Measurements from ENCODE around the gene TXNDC17. TPM values are rescaled to one million over a fixed set of nuclear protein-coding genes. Genes with fewer than 3 reads are reported as not detected.
A peak's percentile ranks its signal among the peaks of the same experiment; 100 is the strongest.

The TXNDC17 gene
- polyA plus RNA-seq, 2 donors: 578 to 612 TPM

DNA sequence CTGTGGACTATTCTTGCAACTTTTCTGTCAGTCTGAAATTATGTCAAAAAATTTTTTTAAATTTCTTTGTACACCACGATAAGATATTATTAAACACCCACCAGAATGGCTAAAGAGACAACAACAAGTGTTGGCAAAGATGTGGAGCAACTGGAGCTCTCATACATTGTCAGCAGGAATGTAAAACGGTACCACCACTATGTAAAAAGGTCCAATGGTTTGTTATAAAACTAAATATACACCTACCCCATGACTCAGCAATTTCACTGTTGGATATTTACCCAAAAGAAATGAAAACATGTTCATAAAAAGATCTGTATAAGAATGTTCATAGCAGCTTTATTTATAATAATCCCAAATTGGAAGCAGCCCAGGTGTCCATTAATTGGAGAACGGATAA lies 7.6 kb upstream of the TXNDC17 start:
- Histone ChIP-seq H3K27ac (ENCODE audit: low read depth in 2 of 2, low read length in 1 of 2) (no peak overlapping the region), H3K4me1 (ENCODE audit: control insufficient read depth in 2 of 2, insufficient read depth in 2 of 2, low read length in 1 of 2) (peaks cover 0 to 3% of the 10 kb centered on the region in 2 donors), H3K4me3 (ENCODE audit: low read depth in 1 of 2, low read length in 2 of 2) (no peak overlapping the region), H3K27me3 (ENCODE audit: control insufficient read depth in 1 of 2, insufficient read depth in 2 of 2, low read length in 2 of 2) (no peaks in the 10 kb centered on the region), H3K36me3 (ENCODE audit: control insufficient read depth in 2 of 2, insufficient read depth in 2 of 2, low read length in 1 of 2) (peaks cover 0 to 3% of the 10 kb centered on the region in 2 donors), H3K9me3 (ENCODE audit: control insufficient read depth in 2 of 2, insufficient read depth in 1 of 2, low read depth in 1 of 2, low read length in 1 of 2) (no peaks in the 10 kb centered on the region)
- 94 to 98% methylated on average over 3 of the region's 3 CpGs for WGBS, 2 donors

DNA sequence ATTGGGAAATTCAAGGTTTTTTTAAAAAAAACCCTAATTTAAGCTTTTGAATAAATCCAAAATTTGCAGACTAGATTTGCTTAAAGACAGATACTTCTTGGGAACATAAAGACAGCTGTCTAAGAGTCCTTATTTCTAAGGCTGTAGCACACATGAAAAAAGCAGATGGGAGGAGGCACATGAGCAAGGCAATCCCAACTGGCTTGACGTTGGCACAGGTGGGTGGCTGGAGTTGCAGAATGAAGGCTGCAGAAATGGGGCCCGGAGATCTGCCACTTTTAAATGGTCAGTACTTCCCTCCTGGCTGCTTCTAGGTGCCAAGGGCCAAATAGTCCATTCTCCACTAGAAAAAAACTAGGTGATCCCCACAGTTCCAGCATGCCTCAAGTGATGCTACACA lies 4.8 kb upstream of the TXNDC17 start:
- no peaks in the 10 kb centered on the region for H3K27me3 ChIP-seq (ENCODE audit: control insufficient read depth in 1 of 2, insufficient read depth in 2 of 2, low read length in 2 of 2)
- 76 to 79% methylated on average over 2 of the region's 2 CpGs for WGBS, 2 donors
- no peaks in the 10 kb centered on the region for H3K9me3 ChIP-seq (ENCODE audit: control insufficient read depth in 2 of 2, insufficient read depth in 1 of 2, low read depth in 1 of 2, low read length in 1 of 2)
- H3K4me3 ChIP-seq (ENCODE audit: low read depth in 1 of 2, low read length in 2 of 2): no peak overlapping the region
- no peak overlapping the region for H3K27ac ChIP-seq (ENCODE audit: low read depth in 2 of 2, low read length in 1 of 2)
- peaks cover 11 to 16% of the 10 kb centered on the region in 2 donors for H3K4me1 ChIP-seq (ENCODE audit: control insufficient read depth in 2 of 2, insufficient read depth in 2 of 2, low read length in 1 of 2)
- H3K36me3 ChIP-seq (ENCODE audit: control insufficient read depth in 2 of 2, insufficient read depth in 2 of 2, low read length in 1 of 2): peaks cover 0 to 3% of the 10 kb centered on the region in 2 donors

DNA sequence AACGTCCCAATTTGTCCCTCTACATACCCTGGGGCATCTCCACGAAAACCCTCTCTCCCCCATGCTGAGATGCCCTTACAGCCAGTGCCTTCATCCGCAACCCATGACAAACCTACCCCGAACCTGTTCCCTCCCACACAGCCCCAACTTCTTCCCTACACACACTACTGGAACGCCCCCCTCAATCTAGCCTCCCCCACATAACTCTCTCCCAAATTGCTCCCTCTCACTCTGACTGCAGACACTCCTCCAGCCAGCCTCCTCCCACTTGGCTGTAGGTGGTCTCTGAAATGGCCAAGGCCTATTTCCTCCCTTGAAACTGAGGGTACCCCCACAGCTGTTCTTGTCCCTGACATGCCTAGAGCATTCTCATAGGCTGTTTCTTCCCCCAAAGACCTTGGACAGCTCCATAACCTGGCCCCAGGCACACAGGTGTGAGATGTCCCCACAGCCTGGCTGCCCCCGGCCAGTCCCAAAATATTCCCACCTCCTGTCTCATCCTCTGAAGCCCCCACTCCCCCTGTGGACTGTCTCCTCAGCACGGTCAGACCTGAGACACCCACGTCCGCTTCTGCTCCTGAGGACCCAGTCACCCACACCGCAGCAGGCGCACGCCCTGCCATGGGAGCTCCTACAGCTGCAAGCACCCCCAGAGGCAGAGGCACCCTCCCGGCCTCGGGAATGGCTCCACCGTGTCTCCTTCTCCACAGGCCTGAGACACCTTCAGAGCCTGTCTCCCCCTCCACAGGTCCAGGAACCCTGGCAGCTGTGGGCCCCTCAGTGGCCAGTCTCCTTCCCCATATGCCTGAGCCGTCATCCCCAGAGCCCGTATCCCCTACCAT lies 4.0 kb upstream of the TXNDC17 start:
- WGBS, 2 donors: 92 to 93% methylated on average over 17 of the region's 17 CpGs
- Histone ChIP-seq H3K4me3 (ENCODE audit: low read depth in 1 of 2, low read length in 2 of 2) (no peak overlapping the region), H3K27me3 (ENCODE audit: control insufficient read depth in 1 of 2, insufficient read depth in 2 of 2, low read length in 2 of 2) (no peaks in the 10 kb centered on the region), H3K27ac (ENCODE audit: low read depth in 2 of 2, low read length in 1 of 2) (no peak overlapping the region), H3K36me3 (ENCODE audit: control insufficient read depth in 2 of 2, insufficient read depth in 2 of 2, low read length in 1 of 2) (peaks cover 0 to 3% of the 10 kb centered on the region in 2 donors), H3K4me1 (ENCODE audit: control insufficient read depth in 2 of 2, insufficient read depth in 2 of 2, low read length in 1 of 2) (peaks cover 11 to 16% of the 10 kb centered on the region in 2 donors), H3K9me3 (ENCODE audit: control insufficient read depth in 2 of 2, insufficient read depth in 1 of 2, low read depth in 1 of 2, low read length in 1 of 2) (no peaks in the 10 kb centered on the region)

DNA sequence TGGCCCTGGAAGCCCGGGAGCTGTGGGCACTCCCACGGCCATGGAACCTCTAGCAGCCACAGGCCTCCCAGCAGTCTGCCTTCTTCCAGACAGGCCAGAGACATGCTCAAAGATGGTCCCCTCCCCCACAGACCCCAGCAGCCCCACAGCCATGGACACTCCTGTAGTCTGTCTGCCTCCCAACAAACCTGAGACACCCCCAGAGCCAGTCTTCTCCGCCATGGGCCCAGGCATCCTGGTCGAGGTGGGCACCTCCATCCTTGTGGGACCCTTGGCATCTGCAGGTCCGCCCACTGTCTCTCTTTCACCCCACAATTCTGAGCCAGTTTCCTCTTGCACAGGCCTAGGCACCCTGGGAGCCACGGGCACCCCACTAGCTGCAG lies 3.4 kb upstream of the TXNDC17 start:
- Histone ChIP-seq H3K36me3 (ENCODE audit: control insufficient read depth in 2 of 2, insufficient read depth in 2 of 2, low read length in 1 of 2) (peaks cover 0 to 3% of the 10 kb centered on the region in 2 donors), H3K9me3 (ENCODE audit: control insufficient read depth in 2 of 2, insufficient read depth in 1 of 2, low read depth in 1 of 2, low read length in 1 of 2) (no peaks in the 10 kb centered on the region), H3K27ac (ENCODE audit: low read depth in 2 of 2, low read length in 1 of 2) (no peak overlapping the region), H3K27me3 (ENCODE audit: control insufficient read depth in 1 of 2, insufficient read depth in 2 of 2, low read length in 2 of 2) (no peaks in the 10 kb centered on the region), H3K4me3 (ENCODE audit: low read depth in 1 of 2, low read length in 2 of 2) (no peak overlapping the region), H3K4me1 (ENCODE audit: control insufficient read depth in 2 of 2, insufficient read depth in 2 of 2, low read length in 1 of 2) (peaks cover 11 to 16% of the 10 kb centered on the region in 2 donors)
- 95% methylated on average over 6 of the region's 6 CpGs for WGBS, 2 donors

DNA sequence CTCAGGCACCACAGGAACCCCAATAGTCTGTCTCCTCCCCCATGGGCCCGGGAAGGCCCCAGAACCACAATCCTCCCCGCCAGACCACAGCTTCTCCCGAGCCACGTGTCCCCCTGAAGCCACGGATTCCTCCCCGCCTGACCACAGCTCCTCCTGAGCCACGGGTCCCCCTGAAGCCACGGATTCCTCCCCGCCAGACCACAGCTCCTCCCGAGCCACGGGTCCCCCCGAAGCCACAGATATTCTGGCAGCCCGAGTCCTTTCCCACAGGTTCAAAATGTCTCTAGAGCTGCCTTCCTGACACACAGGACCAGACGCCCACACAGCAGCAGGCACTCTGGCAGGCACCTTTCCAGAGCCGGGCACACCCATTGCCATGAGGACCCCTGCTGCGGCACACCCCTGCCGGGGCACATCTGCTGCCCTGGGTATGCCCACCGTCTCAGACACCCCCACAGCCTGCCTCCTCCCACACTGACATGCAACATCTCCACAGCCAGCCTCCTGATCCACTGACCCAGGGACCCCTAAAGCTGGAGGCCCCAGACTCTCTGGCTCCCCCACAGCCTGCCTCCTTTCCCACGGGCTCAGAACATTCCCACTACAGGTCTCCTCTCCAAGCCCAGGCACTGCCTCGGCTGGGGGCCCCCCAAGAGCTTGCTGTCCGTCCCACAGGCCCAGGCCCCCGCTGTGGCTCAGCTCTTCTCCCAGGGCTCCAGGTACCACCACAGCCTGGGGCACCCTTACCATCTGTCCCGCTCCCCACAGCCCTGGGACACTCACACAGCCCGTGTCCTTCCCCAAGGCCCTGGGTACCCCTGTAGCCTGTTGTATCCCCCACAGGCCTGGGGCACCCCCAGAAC lies 2.6 kb upstream of the TXNDC17 start:
- Histone ChIP-seq H3K4me1 (ENCODE audit: control insufficient read depth in 2 of 2, insufficient read depth in 2 of 2, low read length in 1 of 2) (peaks cover 11 to 16% of the 10 kb centered on the region in 2 donors), H3K27ac (ENCODE audit: low read depth in 2 of 2, low read length in 1 of 2) (no peak overlapping the region), H3K27me3 (ENCODE audit: control insufficient read depth in 1 of 2, insufficient read depth in 2 of 2, low read length in 2 of 2) (no peaks in the 10 kb centered on the region), H3K4me3 (ENCODE audit: low read depth in 1 of 2, low read length in 2 of 2) (no peak overlapping the region), H3K36me3 (ENCODE audit: control insufficient read depth in 2 of 2, insufficient read depth in 2 of 2, low read length in 1 of 2) (peaks cover 0 to 3% of the 10 kb centered on the region in 2 donors), H3K9me3 (ENCODE audit: control insufficient read depth in 2 of 2, insufficient read depth in 1 of 2, low read depth in 1 of 2, low read length in 1 of 2) (no peaks in the 10 kb centered on the region)
- WGBS, 2 donors: 72 to 74% methylated on average over 24 of the region's 24 CpGs

DNA sequence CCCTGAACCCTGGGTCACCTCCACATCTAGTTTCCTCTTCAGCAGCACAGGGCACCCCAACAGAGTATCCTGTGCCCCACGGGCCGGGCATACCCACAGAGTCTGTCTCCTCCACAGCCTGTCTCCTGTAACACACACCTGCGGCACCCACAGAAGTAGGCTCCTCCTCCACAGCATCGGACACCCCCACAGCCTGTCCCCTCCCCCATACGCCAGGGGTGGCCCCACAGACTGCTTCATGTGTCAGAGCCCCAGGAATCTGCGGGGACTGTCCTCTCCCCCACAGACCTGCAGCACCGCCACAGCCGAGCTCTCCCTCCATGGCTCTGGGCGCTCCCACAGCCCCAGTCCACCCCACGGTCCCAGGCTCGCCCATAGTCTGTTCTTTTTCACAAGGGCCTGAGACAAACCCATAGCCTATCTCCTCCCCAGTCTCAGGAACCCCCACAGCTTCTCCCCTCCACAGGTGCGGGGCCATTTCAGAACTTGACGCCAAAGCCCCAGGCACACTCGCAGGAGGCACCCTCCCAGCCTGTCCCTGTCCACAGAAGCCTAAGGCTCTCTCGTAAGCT lies 1.8 kb upstream of the TXNDC17 start:
- H3K9me3 ChIP-seq (ENCODE audit: control insufficient read depth in 2 of 2, insufficient read depth in 1 of 2, low read depth in 1 of 2, low read length in 1 of 2): no peaks in the 10 kb centered on the region
- WGBS, 2 donors: 28 to 34% methylated on average over 13 to 15 of the region's 15 CpGs
- peak overlapping the region; percentile 92 to 97 for H3K4me3 ChIP-seq (ENCODE audit: low read depth in 1 of 2, low read length in 2 of 2)
- peaks cover 0 to 3% of the 10 kb centered on the region in 2 donors for H3K36me3 ChIP-seq (ENCODE audit: control insufficient read depth in 2 of 2, insufficient read depth in 2 of 2, low read length in 1 of 2)
- H3K27ac ChIP-seq (ENCODE audit: low read depth in 2 of 2, low read length in 1 of 2): peak overlapping the region in 1 of 2 donors; percentile 3
- no peaks in the 10 kb centered on the region for H3K27me3 ChIP-seq (ENCODE audit: control insufficient read depth in 1 of 2, insufficient read depth in 2 of 2, low read length in 2 of 2)
- peaks cover 11 to 16% of the 10 kb centered on the region in 2 donors for H3K4me1 ChIP-seq (ENCODE audit: control insufficient read depth in 2 of 2, insufficient read depth in 2 of 2, low read length in 1 of 2)

DNA sequence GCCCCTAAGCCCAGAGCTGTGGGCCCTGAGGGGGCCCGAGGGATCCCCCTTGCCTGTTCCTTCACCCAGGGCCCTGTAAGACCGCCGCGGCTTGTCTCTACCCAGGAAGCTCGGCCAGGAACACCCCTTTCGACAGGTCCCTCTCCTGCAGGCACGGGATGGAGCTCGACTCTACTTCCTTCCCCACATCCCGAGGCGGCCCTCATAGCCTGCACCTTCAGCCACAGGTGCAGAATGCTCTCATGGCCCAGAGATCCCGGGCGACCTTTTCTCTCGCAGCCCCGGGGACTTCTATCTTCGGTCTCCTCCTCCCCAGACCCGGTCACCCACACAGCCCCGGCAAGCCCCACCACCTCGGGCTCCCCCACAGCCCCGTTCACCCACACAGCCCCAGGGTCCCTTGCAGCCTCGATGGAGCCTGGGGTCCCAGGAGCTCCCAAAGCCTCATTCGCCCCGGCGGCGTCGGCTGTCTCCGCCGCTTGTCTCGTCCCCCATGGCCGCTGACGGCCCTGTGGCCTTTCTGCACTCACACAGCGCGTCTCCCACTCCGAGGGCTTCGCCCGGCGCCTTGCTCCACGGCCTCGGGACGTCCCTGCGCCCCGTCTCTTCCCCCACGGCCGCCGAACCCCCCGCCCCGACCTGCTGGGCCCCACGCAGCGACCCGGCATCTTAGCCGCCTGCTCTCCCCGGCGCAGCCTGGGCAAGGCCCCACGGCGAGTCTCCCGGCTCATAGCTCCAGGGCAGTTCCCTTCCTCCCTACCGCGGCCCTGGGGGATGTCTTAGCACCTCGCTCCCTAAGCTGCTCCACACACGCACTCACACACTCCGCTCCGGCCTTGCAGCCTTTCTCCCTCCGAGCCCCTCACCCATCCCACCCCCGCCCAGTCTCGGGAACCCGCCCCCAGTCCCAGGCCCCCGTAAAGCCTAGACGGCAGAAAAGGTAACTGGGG lies 999 bp upstream of the TXNDC17 start:
- Histone ChIP-seq H3K27ac (ENCODE audit: low read depth in 2 of 2, low read length in 1 of 2) (peak overlapping the region; percentile 87 to 95), H3K9me3 (ENCODE audit: control insufficient read depth in 2 of 2, insufficient read depth in 1 of 2, low read depth in 1 of 2, low read length in 1 of 2) (no peaks in the 10 kb centered on the region), H3K36me3 (ENCODE audit: control insufficient read depth in 2 of 2, insufficient read depth in 2 of 2, low read length in 1 of 2) (peaks cover 2 to 3% of the 10 kb centered on the region in 2 donors), H3K4me1 (ENCODE audit: control insufficient read depth in 2 of 2, insufficient read depth in 2 of 2, low read length in 1 of 2) (peaks cover 11 to 16% of the 10 kb centered on the region in 2 donors), H3K27me3 (ENCODE audit: control insufficient read depth in 1 of 2, insufficient read depth in 2 of 2, low read length in 2 of 2) (no peaks in the 10 kb centered on the region), H3K4me3 (ENCODE audit: low read depth in 1 of 2, low read length in 2 of 2) (peak overlapping the region; percentile 92 to 97)
- 1% methylated on average over 67 of the region's 67 CpGs for WGBS, 2 donors

DNA sequence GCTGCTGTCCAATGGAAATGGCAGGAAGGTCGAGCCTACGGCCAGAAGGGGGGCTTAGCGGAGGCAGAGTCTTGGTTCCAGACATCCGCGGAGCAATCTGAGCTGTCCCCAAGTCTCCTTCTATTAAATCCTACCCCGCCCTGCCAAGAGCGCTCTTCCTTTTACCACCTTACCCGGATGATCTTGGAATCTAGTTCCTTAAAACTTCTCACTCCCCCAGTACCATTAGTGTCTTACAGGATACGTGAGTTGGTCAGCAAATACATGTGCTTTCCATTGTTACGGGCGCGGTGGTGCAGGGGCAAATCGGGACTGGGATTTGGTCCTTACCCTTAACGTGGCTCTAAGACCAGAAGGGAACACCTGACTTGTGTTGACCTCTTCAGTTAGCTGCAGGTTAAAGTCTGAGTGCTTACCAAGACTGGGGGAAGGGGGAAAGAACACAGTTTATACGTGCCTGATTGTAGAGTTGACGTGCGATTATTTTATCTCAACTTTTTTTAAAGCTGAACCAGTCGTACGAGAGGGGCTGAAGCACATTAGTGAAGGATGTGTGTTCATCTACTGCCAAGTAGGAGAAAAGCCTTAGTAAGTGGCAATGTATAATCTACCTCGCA lies 495 bp downstream of the TXNDC17 start:
- 2 to 3% methylated on average over 20 of the region's 20 CpGs for WGBS, 2 donors
- H3K27ac ChIP-seq (ENCODE audit: low read depth in 2 of 2, low read length in 1 of 2): peak overlapping the region; percentile 87 to 95

More for the DNA sequence above, 495 bp downstream of the TXNDC17 start:
- Histone ChIP-seq H3K27me3 (ENCODE audit: control insufficient read depth in 1 of 2, insufficient read depth in 2 of 2, low read length in 2 of 2) (no peaks in the 10 kb centered on the region), H3K36me3 (ENCODE audit: control insufficient read depth in 2 of 2, insufficient read depth in 2 of 2, low read length in 1 of 2) (peaks cover under 1 to 2% of the 10 kb centered on the region in 2 donors), H3K4me1 (ENCODE audit: control insufficient read depth in 2 of 2, insufficient read depth in 2 of 2, low read length in 1 of 2) (peaks cover 11 to 16% of the 10 kb centered on the region in 2 donors), H3K9me3 (ENCODE audit: control insufficient read depth in 2 of 2, insufficient read depth in 1 of 2, low read depth in 1 of 2, low read length in 1 of 2) (no peaks in the 10 kb centered on the region), H3K4me3 (ENCODE audit: low read depth in 1 of 2, low read length in 2 of 2) (peak overlapping the region; percentile 92 to 97)
